Mucosa of descending colon (tissue), 3 donors: Measurements from ENCODE around the gene ZNF423. TPM values are rescaled to one million over a fixed set of nuclear protein-coding genes. Genes with fewer than 3 reads are reported as not detected.
"Not testable (repeated sequence)": the region's sequence is repeated elsewhere in the genome, so short reads cannot be mapped to it uniquely, and the experiment has no call there.

Source experiments
- ATAC-seq: fragments of 200-7000 bp; cut with Tn5 transposase; one replicate; pipeline ENCODE4 v1.9.1; 2020; ENCODE audit warnings: mild to moderate bottlenecking, moderate library complexity
- DNase-seq, 3 donors: peaks; one replicate each; pipeline ENCODE4 v3.0.0-alpha.2; 2020
- H3K36me3 ChIP-seq: fragments of 200-600 bp; one replicate; pipeline ENCODE4 v1.8.0; 2021; ENCODE audit warnings: low read depth, mild to moderate bottlenecking
- H3K4me1 ChIP-seq: fragments of 200-600 bp; one replicate; pipeline ENCODE4 v1.8.0; 2021; ENCODE audit warnings: low read depth, mild to moderate bottlenecking
- H3K4me3 ChIP-seq: fragments of 200-600 bp; one replicate; pipeline ENCODE4 v1.8.0; 2021; ENCODE audit warnings: mild to moderate bottlenecking
- H3K9me3 ChIP-seq: fragments of 200-600 bp; one replicate; pipeline ENCODE4 v1.8.0; 2021; ENCODE audit warnings: mild to moderate bottlenecking
- CTCF ChIP-seq: fragments of 200-600 bp; IDR thresholded peaks from one replicate; pipeline ENCODE4 v1.8.0; 2022; ENCODE audit warnings: antibody characterized with exemption, mild to moderate bottlenecking
- intact Hi-C, 2 donors: fragments of 100-400 bp; cut with DNase I in 1 of 2; cut with micrococcal nuclease in 1 of 2; formaldehyde crosslinking; loops; one replicate each; pipeline versions ENCODE4 v1.11.0 to v1.11.1; 2022; cut with DNase I, micrococcal nuclease
- total RNA-seq, 3 donors: library from RNA; stranded (reverse); fragmentation: NEBNext Ultra II Directional in 2 of 3; extraction: Animal tissue kit (Norgen Biotek cat#: 25700) in 2 of 3; gene quantifications; one replicate each; pipeline versions ENCODE4 v1.2.1 to v1.2.4, GENCODE V29; 2021 to 2023
- donor health status: DM: no; HTN: no; CAD: no; lungs with moderate emphysema.
- donor health status: DM: no; HTN: no; CAD: no.
- donor health status: DM: no; HTN: yes; CAD: no.

ZNF423 gene
- total RNA-seq, 3 donors from 2014 or later, result 6.7 to 11.6 (median 11.0) TPM

GRCh38 chr16:49514073-49514980, 341.6 kb downstream of the ZNF423 start:
- DNase-seq (peak in 1 of 3 donors; percentile 21), ATAC-seq (no peak)
- Histone ChIP-seq H3K4me3 (no peak overlapping the region), H3K36me3 (no peaks in the 10 kb centered on the region), H3K4me1 (no peaks in the 10 kb centered on the region), H3K9me3 (no peaks in the 10 kb centered on the region)
- no peak for TF ChIP-seq CTCF
- intact Hi-C loops, result no loop called here

GRCh38 chr16:49513040-49513439, 342.9 kb downstream of the ZNF423 start:
- H3K4me1 ChIP-seq, result no peaks in the 10 kb centered on the region
- H3K9me3 ChIP-seq, result no peaks in the 10 kb centered on the region
- H3K4me3 ChIP-seq, result no peak overlapping the region
- no peaks in the 10 kb centered on the region for H3K36me3 ChIP-seq
- TF ChIP-seq CTCF, result no peak
- intact Hi-C loops, result no loop called here
- peak; percentile 42 for ATAC-seq
- peak in 2 of 3 donors; percentile 28 to 33 for DNase-seq

GRCh38 chr16:49510654-49511305, 345.1 kb downstream of the ZNF423 start:
- no peak overlapping the region for H3K4me3 ChIP-seq
- H3K4me1 ChIP-seq, result no peaks in the 10 kb centered on the region
- TF ChIP-seq CTCF, result no peak
- intact Hi-C loops, result no loop called here
- no peaks in the 10 kb centered on the region for H3K36me3 ChIP-seq
- no peaks in the 10 kb centered on the region for H3K9me3 ChIP-seq
- no peak for ATAC-seq
- DNase-seq, result peak in 1 of 3 donors; percentile 29

- no peak for ATAC-seq
- H3K36me3 ChIP-seq, result no peaks in the 10 kb centered on the region
- H3K4me1 ChIP-seq, result no peaks in the 10 kb centered on the region
- H3K9me3 ChIP-seq, result no peaks in the 10 kb centered on the region
- TF ChIP-seq CTCF, result no peak
- no peak for DNase-seq
- no peak overlapping the region for H3K4me3 ChIP-seq
- intact Hi-C loops, result no loop called here
Measured at GRCh38 chr16:49510141-49510540, 345.8 kb downstream of the ZNF423 start.

- ATAC-seq, H3K9me3 ChIP-seq, H3K4me3 ChIP-seq, H3K36me3 ChIP-seq, DNase-seq, intact Hi-C loops, H3K4me1 ChIP-seq: not testable (repeated sequence)
Measured at GRCh38 chr16:49506058-49507013, 349.6 kb downstream of the ZNF423 start.
